GM20000 (cell line): ENCODE results near the gene SLC26A2.
"Not testable (repeated sequence)": the region's sequence is repeated elsewhere in the genome, so short reads cannot be mapped to it uniquely, and the experiment has no call there.

ENCODE experiments used
- DNase-seq: peaks from one replicate; pipeline ENCODE4 v3.0.0; 2012; ENCODE audit warnings: low spot score
- TF ChIP-seq, protein P1 (sequence below): IDR thresholded peaks from 2 replicates; pipeline ENCODE4 v1.5.1; 2012; ENCODE audit warnings: mild to moderate bottlenecking, control low read depth; ENCODE audit errors: extremely low read depth, missing control alignments

The SLC26A2 gene

DNA sequence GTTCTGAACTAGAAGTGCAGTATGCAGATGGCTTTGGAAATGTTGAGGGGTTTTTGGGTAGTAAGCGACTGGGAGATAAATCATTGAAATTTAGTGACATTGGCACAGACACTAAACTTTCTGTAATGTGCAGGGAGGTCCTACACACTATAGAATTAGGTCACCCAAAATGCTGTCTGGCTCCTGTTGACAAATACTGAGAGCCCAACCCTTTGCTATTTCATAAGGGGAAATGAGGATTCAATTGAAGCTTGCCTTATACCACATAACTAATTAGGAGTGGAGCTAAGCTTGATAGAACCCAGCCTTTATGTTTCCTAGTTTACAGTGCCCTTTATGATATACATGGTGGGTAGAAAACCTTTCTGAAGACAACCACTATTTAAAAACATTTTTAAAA lies 62.6 kb downstream of the SLC26A2 start:
- TF ChIP-seq, protein P1, sequence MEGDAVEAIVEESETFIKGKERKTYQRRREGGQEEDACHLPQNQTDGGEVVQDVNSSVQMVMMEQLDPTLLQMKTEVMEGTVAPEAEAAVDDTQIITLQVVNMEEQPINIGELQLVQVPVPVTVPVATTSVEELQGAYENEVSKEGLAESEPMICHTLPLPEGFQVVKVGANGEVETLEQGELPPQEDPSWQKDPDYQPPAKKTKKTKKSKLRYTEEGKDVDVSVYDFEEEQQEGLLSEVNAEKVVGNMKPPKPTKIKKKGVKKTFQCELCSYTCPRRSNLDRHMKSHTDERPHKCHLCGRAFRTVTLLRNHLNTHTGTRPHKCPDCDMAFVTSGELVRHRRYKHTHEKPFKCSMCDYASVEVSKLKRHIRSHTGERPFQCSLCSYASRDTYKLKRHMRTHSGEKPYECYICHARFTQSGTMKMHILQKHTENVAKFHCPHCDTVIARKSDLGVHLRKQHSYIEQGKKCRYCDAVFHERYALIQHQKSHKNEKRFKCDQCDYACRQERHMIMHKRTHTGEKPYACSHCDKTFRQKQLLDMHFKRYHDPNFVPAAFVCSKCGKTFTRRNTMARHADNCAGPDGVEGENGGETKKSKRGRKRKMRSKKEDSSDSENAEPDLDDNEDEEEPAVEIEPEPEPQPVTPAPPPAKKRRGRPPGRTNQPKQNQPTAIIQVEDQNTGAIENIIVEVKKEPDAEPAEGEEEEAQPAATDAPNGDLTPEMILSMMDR: no peak
- no peak for DNase-seq

GRCh38 chr5:150024346-150024984 lies 63.9 kb downstream of the SLC26A2 start:
- TF ChIP-seq, protein P1: no peak
- no peak for DNase-seq

GRCh38 chr5:150026682-150027172 lies 66.2 kb downstream of the SLC26A2 start:
- no peak for DNase-seq
- TF ChIP-seq, protein P1: no peak

GRCh38 chr5:150028047-150028446 lies 67.5 kb downstream of the SLC26A2 start:
- DNase-seq: not testable (repeated sequence)

DNA sequence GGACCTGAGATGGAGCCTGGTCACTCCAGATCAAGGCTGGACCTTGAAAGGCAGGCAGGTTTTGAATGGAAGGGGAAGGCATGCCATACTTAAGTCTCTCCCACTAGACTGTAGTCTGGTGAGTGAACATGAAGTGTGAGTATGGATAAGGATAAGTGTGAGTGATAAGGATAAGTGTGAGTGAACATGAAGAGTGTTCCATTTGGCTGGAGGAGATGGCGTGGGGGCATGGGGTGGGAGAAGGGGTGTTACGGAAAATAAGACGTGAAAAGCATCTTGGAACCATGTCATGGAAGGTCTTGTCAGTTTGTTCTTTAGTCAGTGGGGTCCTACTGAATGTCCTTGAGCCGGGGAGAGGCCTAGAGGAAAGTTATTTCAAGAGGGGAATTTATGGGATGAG lies 72.8 kb downstream of the SLC26A2 start:
- TF ChIP-seq, protein P1: no peak
- DNase-seq: no peak

GRCh38 chr5:150034662-150035061 lies 74.1 kb downstream of the SLC26A2 start:
- TF ChIP-seq, protein P1: no peak
- DNase-seq: no peak

GRCh38 chr5:150035139-150035895 lies 74.8 kb downstream of the SLC26A2 start:
- peak; percentile 47 for DNase-seq
- TF ChIP-seq, protein P1: no peak

GRCh38 chr5:150036513-150036912 lies 76.0 kb downstream of the SLC26A2 start:
- no peak for DNase-seq
- TF ChIP-seq, protein P1: no peak
